WI38 (cell line): Measurements from ENCODE around the gene MEGF9.

Experiments
- H3K4me3 ChIP-seq: 2 replicates; pipeline ENCODE4 v1.5.1; 2011; ENCODE audit warnings: low read depth, mild to moderate bottlenecking, control low read depth, low read length
- CTCF ChIP-seq: IDR thresholded peaks from 2 replicates; pipeline ENCODE4 v1.5.1; 2012; ENCODE audit warnings: low read depth, mild to moderate bottlenecking, control low read depth, low read length

The MEGF9 gene

GRCh38 chr9:120714088-120714845 is at the start of gene MEGF9:
Gene MEGF9 (minus strand): TSS chr9:120714470. CDS start chr9:120714358, 112 bp downstream.
- H3K4me3 ChIP-seq = peak within 1 kb of the TSS; percentile 83
- TF ChIP-seq CTCF = no peak

- no peak overlapping the region for H3K4me3 ChIP-seq
- no peak for TF ChIP-seq CTCF
Measured at GRCh38 chr9:120761006-120761405, 46.7 kb upstream of the MEGF9 start.

- no peak overlapping the region for H3K4me3 ChIP-seq
- TF ChIP-seq CTCF = no peak
Measured at GRCh38 chr9:120759755-120760400, 45.6 kb upstream of the MEGF9 start.

GRCh38 chr9:120758544-120758943 is 44.3 kb upstream of the MEGF9 start:
- H3K4me3 ChIP-seq = no peak overlapping the region
- TF ChIP-seq CTCF = no peak

GRCh38 chr9:120757026-120757913 is 43.0 kb upstream of the MEGF9 start:
- no peak overlapping the region for H3K4me3 ChIP-seq
- TF ChIP-seq CTCF = no peak

GRCh38 chr9:120756531-120756930 is 42.3 kb upstream of the MEGF9 start:
- TF ChIP-seq CTCF = no peak
- H3K4me3 ChIP-seq = no peak overlapping the region
